Lower leg skin (tissue), 3 donors: ENCODE measurements around the gene TMEM184A.

ENCODE experiments used
- POLR2A ChIP-seq, 2 donors: fragments of 450-650 bp; IDR thresholded peaks; one replicate each; pipeline ENCODE4 v1.6.1; 2016 to 2017; ENCODE audit warnings: antibody characterized with exemption in 2 of 2, mild to moderate bottlenecking in 1 of 2, moderate library complexity in 1 of 2
- TF ChIP-seq, protein P1 (sequence below), 3 donors: fragments of 450-650 bp; IDR thresholded peaks; one replicate each; pipeline ENCODE4 v1.5.1; 2016; ENCODE audit warnings: antibody characterized with exemption in 3 of 3, mild to moderate bottlenecking in 3 of 3, moderate library complexity in 2 of 3

DNA sequence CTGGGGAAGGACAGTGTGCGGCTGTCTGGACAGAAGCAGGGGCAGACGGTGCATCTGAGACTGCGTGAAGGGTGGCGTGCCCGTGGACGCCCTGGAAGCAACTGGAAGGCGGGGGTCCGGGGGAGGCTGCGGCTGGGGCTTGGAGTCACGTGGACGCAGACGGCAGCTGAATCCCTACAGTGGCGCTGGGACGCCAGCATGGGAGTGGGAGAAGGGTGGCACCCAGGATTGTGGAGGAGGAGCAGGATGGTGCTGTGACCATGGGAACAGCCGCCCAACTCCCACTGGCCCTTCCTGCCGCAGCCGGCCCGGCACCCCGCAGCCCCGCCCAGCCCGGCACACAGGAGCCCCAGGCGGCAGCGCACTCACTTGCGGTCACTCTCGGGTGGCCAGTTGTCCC is 61.6 kb downstream of the TMEM184A start:
- TF ChIP-seq, protein P1, sequence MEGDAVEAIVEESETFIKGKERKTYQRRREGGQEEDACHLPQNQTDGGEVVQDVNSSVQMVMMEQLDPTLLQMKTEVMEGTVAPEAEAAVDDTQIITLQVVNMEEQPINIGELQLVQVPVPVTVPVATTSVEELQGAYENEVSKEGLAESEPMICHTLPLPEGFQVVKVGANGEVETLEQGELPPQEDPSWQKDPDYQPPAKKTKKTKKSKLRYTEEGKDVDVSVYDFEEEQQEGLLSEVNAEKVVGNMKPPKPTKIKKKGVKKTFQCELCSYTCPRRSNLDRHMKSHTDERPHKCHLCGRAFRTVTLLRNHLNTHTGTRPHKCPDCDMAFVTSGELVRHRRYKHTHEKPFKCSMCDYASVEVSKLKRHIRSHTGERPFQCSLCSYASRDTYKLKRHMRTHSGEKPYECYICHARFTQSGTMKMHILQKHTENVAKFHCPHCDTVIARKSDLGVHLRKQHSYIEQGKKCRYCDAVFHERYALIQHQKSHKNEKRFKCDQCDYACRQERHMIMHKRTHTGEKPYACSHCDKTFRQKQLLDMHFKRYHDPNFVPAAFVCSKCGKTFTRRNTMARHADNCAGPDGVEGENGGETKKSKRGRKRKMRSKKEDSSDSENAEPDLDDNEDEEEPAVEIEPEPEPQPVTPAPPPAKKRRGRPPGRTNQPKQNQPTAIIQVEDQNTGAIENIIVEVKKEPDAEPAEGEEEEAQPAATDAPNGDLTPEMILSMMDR (IDR thresholded peaks at IDR 0.05), result no peak
- no peak for TF ChIP-seq POLR2A (IDR thresholded peaks at IDR 0.05)
